Measurements from ENCODE around the gene MBNL2. TPM values are rescaled to one million over a fixed set of nuclear protein-coding genes. Genes with fewer than 3 reads are reported as not detected.

The MBNL2 gene
- total and polyA plus RNA-seq, 8 donors, result 8.9 to 66.5 (median 37.7) TPM

DNA sequence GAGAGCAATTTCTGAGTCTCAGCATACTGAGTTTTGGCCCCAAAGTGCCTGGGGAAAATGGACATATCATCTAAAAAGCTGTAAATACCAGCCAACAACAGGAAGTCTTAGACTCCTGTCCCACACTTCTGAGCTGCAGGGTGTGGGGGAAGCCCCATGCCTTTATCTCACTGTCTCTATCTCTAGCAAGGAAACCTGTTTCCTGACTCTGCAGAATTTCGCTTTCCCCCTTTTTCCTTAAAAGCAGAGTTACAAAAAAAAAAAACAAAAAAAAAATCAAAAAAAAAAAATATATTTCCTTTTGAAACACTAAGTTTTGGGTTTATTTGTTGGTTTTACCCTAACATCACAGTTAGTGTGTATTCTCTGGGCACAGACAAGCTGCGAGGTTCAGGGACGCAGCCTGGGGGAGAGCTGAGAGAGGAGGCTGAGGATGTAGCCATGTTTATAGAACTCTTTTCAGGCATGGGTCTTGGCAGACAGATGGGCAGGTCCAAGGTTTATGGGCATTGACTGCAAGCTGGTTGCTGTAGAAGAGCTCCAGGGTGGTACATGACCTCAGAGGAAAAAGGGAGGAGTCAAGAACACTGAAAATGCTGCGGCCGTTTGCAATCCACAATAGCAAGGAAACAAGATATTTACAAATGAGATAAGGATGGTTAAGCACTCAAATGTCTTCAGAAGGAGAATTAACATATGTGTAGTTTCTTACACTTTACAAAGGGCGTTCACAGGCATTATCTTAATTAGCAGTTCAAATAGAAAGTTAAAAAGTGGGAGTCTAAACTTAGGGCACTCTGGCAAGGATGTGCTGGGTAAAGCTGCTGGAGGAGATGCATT is 4.9 kb downstream of the MBNL2 start:
- ATAC-seq, result peak in 3 of 4 donors; percentile 2 to 6 (median 3)

DNA sequence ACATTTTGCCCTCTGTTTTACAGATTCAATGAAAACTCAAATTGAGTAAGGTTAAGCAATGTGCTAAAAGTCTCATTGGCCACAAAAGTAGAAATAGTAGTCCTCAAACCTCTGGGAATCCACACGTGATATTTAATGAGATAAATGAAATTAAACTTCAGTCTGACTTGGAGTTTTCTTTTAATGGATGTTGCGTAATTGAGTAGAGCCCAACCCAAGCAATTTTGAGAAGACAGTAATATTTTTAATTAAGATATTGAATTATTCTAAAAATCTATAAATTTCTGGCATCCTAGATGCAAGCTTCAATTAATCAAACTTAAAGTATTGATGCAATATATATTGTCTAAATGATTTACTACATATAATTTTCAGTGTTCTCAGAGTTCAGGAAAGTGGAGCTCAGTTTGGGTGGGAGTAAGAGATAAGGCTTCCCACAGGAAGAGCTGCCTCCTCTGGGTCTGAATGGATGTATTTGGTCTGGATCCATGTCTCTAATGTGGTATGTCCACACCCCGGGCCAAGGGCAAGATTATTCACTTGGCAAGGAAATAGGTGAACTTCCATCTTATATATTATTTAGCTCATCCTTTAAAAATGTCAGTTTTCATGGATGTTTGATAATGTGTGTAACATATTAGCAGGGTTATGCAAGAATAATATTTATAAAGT is 6.9 kb downstream of the MBNL2 start:
- Histone ChIP-seq H3K9me3 (no peaks in the 10 kb centered on the region), H3K4me1 (peaks cover 29 to 46% (median 35%) of the 10 kb centered on the region in 3 donors), H3K27me3 (no peaks in the 10 kb centered on the region), H3K4me3 (no peak overlapping the region), H3K27ac (no peak overlapping the region), H3K36me3 (no peaks in the 10 kb centered on the region)
- TF ChIP-seq, protein P1, sequence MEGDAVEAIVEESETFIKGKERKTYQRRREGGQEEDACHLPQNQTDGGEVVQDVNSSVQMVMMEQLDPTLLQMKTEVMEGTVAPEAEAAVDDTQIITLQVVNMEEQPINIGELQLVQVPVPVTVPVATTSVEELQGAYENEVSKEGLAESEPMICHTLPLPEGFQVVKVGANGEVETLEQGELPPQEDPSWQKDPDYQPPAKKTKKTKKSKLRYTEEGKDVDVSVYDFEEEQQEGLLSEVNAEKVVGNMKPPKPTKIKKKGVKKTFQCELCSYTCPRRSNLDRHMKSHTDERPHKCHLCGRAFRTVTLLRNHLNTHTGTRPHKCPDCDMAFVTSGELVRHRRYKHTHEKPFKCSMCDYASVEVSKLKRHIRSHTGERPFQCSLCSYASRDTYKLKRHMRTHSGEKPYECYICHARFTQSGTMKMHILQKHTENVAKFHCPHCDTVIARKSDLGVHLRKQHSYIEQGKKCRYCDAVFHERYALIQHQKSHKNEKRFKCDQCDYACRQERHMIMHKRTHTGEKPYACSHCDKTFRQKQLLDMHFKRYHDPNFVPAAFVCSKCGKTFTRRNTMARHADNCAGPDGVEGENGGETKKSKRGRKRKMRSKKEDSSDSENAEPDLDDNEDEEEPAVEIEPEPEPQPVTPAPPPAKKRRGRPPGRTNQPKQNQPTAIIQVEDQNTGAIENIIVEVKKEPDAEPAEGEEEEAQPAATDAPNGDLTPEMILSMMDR (IDR thresholded peaks at IDR 0.05), result no peak
- FAIRE-seq, result no peak
- no peak for DNase-seq
- WGBS, 2 donors, result 48 to 50% methylated on average over 3 of the region's 3 CpGs
- ATAC-seq, result no peak
- intact Hi-C loops (cut with DNase I), result loop anchor here in 1 of 3 donors (10.0 kb wide), 1 partner anchor 106 kb away; no protein-coding TSS in a partner anchor

More for the DNA sequence above, 4.9 kb downstream of the MBNL2 start:
- WGBS, 2 donors, result 23 to 28% methylated on average over 6 of the region's 6 CpGs
- intact Hi-C loops (cut with DNase I), result loop anchor here in 1 of 3 donors (10.0 kb wide), 1 partner anchor 108 kb away; no protein-coding TSS in a partner anchor
- H3K36me3 ChIP-seq, result no peaks in the 10 kb centered on the region
- H3K9me3 ChIP-seq, result no peaks in the 10 kb centered on the region
- FAIRE-seq, result no peak
- H3K4me3 ChIP-seq, result peak overlapping the region in 2 of 4 donors; percentile 49 to 67
- TF ChIP-seq, protein P1 (IDR thresholded peaks at IDR 0.05), result no peak
- no peak for DNase-seq
- H3K4me1 ChIP-seq, result peaks cover 26 to 43% (median 31%) of the 10 kb centered on the region in 3 donors
- H3K27me3 ChIP-seq, result no peaks in the 10 kb centered on the region
- H3K27ac ChIP-seq, result peak overlapping the region in 3 of 4 donors; percentile 93 to 99 (median 98)

DNA sequence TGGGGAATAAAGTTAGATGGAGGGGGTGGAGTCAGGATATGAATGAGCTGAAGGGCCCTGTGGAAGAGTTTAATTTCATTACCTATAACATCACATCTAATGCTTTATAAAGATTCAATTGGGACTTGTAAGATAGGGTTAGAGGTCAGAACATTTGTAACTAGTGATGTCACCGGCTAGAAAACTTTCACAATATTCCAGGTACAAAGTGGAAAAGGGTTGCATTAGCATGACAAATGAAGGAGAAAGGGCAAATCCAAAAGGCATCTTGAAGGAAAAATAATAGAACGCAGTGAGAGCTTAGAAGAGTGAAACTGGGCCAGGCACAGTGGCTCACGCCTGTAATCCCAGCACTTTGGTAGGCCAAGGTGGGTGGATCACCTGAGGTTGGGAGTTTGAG is 7.6 kb downstream of the MBNL2 start:
- H3K36me3 ChIP-seq, result no peaks in the 10 kb centered on the region
- no peak overlapping the region for H3K27ac ChIP-seq
- TF ChIP-seq, protein P1 (IDR thresholded peaks at IDR 0.05), result no peak
- FAIRE-seq, result no peak
- intact Hi-C loops (cut with DNase I), result loop anchor here in 1 of 3 donors (10.0 kb wide), 1 partner anchor 105 kb away; no protein-coding TSS in a partner anchor
- no peaks in the 10 kb centered on the region for H3K27me3 ChIP-seq
- peaks cover 36 to 53% (median 36%) of the 10 kb centered on the region in 3 donors for H3K4me1 ChIP-seq
- H3K4me3 ChIP-seq, result no peak overlapping the region
- no peaks in the 10 kb centered on the region for H3K9me3 ChIP-seq
- DNase-seq, result no peak
- ATAC-seq, result no peak
- 93 to 99% methylated on average over 3 of the region's 3 CpGs for WGBS, 2 donors

DNA sequence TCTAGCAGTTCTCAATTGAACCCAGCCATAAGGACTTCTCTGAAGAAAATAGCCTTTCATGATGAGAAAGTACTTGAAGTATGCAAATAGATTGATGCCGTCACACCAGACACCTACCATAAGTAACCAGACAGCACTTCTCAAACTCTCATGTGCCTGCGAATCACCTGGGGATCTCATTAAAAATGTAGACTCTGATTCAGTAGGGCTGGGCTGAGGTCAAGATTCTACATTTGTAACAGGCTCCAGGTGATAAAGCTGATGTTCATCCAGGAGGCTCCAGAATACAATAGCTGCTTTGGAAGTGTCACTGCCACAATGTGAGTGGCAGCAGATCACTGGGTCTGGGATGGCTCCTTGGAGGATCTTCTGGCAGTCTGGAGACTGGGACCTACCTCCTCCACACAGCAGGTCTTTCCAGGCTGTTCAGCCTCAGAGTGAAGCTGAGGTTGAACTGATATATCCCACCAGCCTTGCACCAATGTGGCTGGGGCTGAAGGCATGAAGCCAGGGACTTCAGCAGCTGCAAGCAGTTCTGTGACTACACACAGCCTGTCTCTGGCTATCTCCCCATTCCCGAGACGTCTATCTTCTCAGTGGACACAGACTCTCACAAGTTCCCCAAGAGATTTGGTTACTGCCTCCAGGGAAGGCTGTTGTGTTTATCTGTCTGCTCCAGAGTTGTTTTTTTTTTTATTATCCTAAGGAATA is 9.1 kb downstream of the MBNL2 start:
- peaks cover 43 to 61% (median 51%) of the 10 kb centered on the region in 3 donors for H3K4me1 ChIP-seq
- 57 to 67% methylated on average over 4 of the region's 4 CpGs for WGBS, 2 donors
- TF ChIP-seq, protein P1 (IDR thresholded peaks at IDR 0.05), result no peak
- DNase-seq (no peak), ATAC-seq (no peak), FAIRE-seq (no peak)
- no peak overlapping the region for H3K27ac ChIP-seq
- H3K9me3 ChIP-seq, result no peaks in the 10 kb centered on the region
- H3K36me3 ChIP-seq, result no peaks in the 10 kb centered on the region
- H3K27me3 ChIP-seq, result no peaks in the 10 kb centered on the region
- no peak overlapping the region for H3K4me3 ChIP-seq
- intact Hi-C loops (cut with DNase I), result no loop called here
